Measurements from ENCODE around the gene GP1BB. TPM values are rescaled to one million over a fixed set of nuclear protein-coding genes. Genes with fewer than 3 reads are reported as not detected.
"Not testable (repeated sequence)": the region's sequence is repeated elsewhere in the genome, so short reads cannot be mapped to it uniquely, and the experiment has no call there.

Gene GP1BB
- total RNA-seq, 2 donors from 2014 or later: 0.40 TPM; not detected in 1

- intact Hi-C loops (cut with DNase I, micrococcal nuclease): no loop called here
- DNase-seq: no peak
- ATAC-seq: no peak
Measured at GRCh38 chr22:19691007-19691720, 32.2 kb upstream of the GP1BB start.

- intact Hi-C loops (cut with DNase I, micrococcal nuclease): no loop called here
- DNase-seq: no peak
- ATAC-seq: no peak
Measured at GRCh38 chr22:19691721-19692341, 31.5 kb upstream of the GP1BB start.

GRCh38 chr22:19693581-19693980, 29.8 kb upstream of the GP1BB start:
- intact Hi-C loops (cut with DNase I, micrococcal nuclease): no loop called here
- no peak for ATAC-seq
- no peak for DNase-seq

- ATAC-seq (no peak), DNase-seq (no peak)
- intact Hi-C loops (cut with DNase I, micrococcal nuclease): no loop called here
Measured at GRCh38 chr22:19693981-19694670, 29.2 kb upstream of the GP1BB start.

- ATAC-seq: no peak
- no peak for DNase-seq
- intact Hi-C loops (cut with DNase I, micrococcal nuclease): no loop called here
Measured at GRCh38 chr22:19694696-19695095, 28.6 kb upstream of the GP1BB start.

GRCh38 chr22:19696504-19697276, 26.6 kb upstream of the GP1BB start:
- no peak for DNase-seq
- no peak for ATAC-seq
- intact Hi-C loops (cut with DNase I, micrococcal nuclease): no loop called here

GRCh38 chr22:19697871-19698270, 25.5 kb upstream of the GP1BB start:
- DNase-seq; ATAC-seq; intact Hi-C loops (cut with DNase I, micrococcal nuclease): not testable (repeated sequence)

- DNase-seq (no peak), ATAC-seq (no peak)
- intact Hi-C loops (cut with DNase I, micrococcal nuclease): no loop called here
Measured at GRCh38 chr22:19700790-19701419, 22.4 kb upstream of the GP1BB start.

GRCh38 chr22:19701420-19702145, 21.8 kb upstream of the GP1BB start:
- DNase-seq: no peak
- intact Hi-C loops (cut with DNase I, micrococcal nuclease): no loop called here
- no peak for ATAC-seq

- intact Hi-C loops (cut with DNase I, micrococcal nuclease): no loop called here
- ATAC-seq (peak; percentile 75), DNase-seq (no peak)
Measured at GRCh38 chr22:19703869-19704268, 19.5 kb upstream of the GP1BB start.

GRCh38 chr22:19704355-19705015, 18.9 kb upstream of the GP1BB start:
- peak; percentile 52 for ATAC-seq
- no peak for DNase-seq
- intact Hi-C loops (cut with DNase I, micrococcal nuclease): no loop called here

- intact Hi-C loops (cut with DNase I, micrococcal nuclease): no loop called here
- no peak for ATAC-seq
- DNase-seq: no peak
Measured at GRCh38 chr22:19705181-19705934, 18.0 kb upstream of the GP1BB start.

GRCh38 chr22:19706661-19707151, 16.6 kb upstream of the GP1BB start:
- ATAC-seq (no peak), DNase-seq (no peak)
- intact Hi-C loops (cut with DNase I, micrococcal nuclease): no loop called here

GRCh38 chr22:19707347-19708290, 15.7 kb upstream of the GP1BB start:
- intact Hi-C loops (cut with DNase I, micrococcal nuclease): no loop called here
- DNase-seq (no peak), ATAC-seq (no peak)

- DNase-seq: peak in 1 of 2 donors; percentile 14
- peak; percentile 40 for ATAC-seq
- intact Hi-C loops (cut with DNase I, micrococcal nuclease): no loop called here
Measured at GRCh38 chr22:19708321-19709011, 14.9 kb upstream of the GP1BB start.
